ENCODE data around the gene BCKDHB. TPM values are rescaled to one million over a fixed set of nuclear protein-coding genes. Genes with fewer than 3 reads are reported as not detected.

BCKDHB gene
- total RNA-seq, 1 donor from 2014 or later: 35.6 TPM

DNA sequence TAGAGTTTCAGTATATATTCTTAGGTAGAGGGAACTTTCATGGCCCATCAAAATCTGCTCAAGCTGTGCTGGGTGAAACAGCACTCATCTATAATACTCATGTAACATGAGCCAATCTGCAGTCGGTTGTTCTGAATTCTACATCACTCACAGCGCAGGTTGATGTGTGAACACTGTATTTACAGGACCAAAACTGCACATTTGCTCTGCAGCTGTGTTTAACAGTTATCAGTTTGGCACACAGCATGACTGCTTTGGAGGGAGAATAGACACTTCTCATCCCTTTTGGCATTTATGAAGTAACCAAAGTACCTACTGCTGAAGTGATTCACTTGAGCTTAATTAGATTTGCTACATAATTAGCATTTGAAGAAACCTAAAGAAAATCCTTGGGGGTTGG is 225.1 kb downstream of the BCKDHB start:
- no peak for DNase-seq (ENCODE audit: low spot score)

DNA sequence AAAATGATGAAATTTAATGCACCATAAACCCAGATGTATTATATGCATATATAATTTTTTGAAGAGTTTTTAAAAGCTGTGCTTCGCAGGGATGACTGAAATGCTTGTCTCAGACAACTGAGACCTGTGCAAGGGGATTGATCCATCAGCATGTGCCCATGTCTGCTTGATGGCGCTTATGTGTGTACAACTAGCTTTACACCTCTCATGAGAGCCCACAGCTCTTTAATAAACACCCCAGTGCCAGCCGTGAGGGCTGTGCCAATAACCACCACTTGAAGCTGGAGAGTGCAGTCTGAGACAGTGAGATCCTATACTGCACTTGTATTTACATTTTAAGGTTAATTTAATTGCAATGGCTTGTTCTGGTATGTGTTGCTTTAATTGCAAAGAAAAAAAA is 225.5 kb downstream of the BCKDHB start:
- no peak for DNase-seq (ENCODE audit: low spot score)

DNA sequence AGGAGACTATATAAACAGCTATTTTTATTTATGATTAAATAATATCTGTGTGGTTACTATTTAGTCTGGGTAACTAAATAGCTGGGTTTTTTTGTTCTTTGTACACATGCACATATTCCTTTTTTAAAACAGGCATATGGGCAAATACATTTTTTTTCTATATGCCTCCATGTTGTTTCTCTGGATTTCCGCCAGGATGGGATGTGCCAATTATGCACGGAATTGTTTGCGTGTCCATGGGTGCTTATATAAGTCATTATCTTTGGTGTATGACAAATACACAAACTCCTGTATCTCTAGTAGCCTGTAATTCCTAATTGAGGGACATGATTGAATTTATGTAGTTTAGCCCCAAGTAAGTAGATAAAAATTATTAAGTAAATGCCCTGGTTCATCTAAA is 226.9 kb downstream of the BCKDHB start:
- DNase-seq (ENCODE audit: low spot score): no peak

DNA sequence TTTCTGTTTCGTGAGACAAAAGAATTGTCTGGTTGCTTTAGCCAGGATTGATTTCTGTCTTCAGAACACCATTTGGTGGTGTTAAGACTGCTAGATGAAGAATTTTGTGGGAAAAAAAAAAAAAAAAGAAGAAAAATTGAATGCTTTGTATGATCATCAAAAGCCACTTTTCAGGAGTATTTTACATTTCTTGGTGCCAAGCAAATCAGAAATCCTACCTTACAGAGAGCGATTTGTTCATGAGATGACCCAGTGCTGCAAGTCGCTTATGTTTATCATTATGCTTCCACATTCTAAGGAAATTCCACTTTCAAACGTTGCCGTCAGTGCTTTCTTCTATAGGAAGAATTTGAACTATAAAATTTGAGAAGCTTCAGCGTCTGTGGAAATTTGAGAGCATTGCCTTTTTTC is 228.7 kb downstream of the BCKDHB start:
- DNase-seq (ENCODE audit: low spot score): no peak

DNA sequence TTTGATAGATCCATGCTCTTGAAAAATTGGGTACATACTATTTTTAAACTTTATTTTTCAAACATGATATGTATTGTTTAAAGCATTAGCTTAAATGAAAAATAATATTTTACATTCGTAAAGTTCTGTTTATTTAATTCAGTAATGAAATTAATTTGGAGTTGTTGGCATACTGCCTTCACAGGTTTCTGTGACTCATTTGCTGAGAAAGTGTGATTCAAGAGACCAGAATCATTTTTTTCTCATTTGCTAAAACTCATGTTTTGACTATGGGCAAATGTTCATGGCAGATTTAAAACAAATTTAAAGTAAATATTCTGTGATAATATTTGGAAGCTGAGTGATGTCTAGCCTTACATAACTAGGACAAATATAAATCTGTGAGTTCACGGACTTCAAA is 230.4 kb downstream of the BCKDHB start:
- no peak for DNase-seq (ENCODE audit: low spot score)

DNA sequence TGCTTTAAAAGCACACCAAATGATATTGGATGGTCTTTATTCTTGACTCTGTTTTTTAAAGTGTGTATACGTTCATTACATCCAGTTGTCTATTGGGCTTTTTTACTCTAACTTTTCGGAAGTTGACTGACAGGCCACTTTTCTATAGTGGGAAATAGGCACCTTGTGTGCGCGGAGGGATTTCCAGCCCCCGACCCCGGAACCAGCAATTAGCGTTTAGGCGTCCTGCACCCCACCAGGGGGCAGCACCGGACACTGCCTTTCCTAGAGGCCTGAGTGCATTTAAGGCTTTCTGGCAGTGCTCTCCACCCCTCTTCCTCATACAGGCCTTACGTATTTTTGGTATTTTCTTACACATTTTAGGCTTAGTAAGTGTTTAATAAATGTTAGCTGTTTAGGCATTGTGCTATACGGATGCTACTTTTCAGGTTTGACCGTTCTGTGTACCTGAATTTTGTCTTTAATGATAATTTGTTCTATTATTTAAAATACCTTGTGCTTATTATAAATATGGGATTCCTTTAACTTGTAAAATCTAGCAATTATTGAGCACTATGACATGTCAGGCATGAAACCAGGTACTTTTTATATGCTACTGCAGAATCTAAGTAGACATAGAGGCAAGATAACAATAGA is 231.8 kb downstream of the BCKDHB start:
- DNase-seq (ENCODE audit: low spot score): no peak

DNA sequence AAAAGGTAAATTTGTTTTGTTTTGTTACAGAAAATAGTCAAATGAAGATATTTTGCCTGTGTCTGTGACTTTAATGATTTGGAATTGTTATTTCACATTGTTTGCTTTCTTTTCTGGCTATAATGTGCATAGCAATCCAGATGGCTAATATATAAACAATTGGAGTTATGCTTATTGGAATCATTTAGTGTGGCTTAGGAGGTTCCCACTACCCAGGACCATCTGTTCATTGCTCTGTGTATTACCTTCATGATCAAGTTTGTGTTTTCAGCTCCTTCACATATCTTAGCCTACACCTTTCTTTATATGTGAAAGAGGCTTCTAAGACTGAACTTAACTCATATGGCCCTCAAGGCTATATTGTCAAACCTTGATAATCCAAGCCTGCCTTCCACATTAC is 232.9 kb downstream of the BCKDHB start:
- DNase-seq (ENCODE audit: low spot score): no peak

DNA sequence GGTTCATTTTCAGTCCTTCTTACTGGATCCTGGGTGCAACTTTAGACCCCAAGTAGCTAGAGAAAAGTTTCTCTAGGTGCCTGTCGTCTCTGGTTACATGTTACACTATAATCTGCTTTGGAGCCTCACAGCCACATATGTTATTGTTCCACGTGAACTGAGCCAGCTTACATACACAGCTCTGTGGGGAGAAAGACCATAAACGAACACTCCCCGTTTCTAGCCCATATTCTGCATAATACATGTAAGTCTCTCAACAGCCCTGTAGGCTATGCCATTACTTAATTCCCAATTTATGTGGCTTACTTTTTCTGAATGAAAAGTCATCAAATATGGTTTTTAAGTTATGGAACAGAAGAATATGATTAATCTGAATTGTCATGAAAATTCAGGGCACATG is 233.8 kb downstream of the BCKDHB start:
- no peak for DNase-seq (ENCODE audit: low spot score)

DNA sequence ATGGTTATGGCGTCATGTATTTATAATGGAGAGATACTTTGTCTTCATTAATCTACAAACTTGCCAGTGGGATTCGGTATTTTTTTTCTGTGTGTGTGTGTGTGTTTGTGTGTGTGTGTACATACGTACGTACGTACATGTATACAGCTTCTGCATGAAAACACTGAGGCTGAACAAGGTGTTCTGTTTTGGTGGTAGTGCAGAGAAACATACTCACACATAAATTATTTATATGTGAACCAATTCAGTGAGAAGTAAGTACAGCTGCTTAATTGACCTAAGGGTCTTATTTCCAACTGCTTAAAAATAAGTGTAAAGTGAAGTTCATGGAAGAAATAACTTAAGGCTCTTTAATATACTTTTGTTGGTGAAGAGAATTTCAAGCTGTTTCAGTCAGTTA is 234.2 kb downstream of the BCKDHB start:
- no peak for DNase-seq (ENCODE audit: low spot score)

DNA sequence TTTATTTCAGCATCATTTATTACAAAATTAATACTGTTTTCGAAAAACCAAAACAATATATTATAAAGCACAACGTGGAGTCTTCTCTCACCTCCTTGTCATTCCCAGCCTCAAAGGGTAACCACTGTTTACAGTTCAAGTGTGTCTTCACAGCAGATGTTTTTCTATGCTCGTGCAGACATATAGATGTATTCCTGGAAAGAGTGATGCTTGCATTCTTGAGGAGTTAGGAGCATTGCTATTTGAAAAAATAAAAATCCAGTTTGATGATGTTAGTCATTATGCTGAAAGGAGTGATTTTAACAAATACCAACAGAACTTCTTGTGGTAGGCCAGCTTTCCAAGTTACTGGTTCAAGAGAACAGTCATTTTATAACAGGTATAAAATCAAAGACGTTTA is 234.9 kb downstream of the BCKDHB start:
- DNase-seq (ENCODE audit: low spot score): no peak

DNA sequence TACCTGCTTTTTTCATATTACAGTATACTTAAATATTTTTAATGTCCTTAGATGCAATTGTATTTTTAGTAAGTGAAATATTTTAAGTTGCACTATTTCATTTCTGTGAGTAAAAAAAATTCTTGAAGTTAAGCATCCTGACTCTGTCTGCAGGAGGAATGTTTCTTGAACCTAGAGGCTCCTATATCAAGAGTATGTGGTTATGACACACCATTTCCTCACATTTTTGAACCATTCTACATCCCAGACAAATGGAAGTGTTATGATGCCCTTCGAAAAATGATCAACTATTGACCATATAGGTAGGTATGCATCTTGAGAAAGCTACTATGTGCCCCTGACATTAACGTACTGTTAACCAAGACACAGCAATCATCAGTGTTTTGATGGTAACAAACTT is 237.0 kb downstream of the BCKDHB start:
- DNase-seq (ENCODE audit: low spot score): no peak

DNA sequence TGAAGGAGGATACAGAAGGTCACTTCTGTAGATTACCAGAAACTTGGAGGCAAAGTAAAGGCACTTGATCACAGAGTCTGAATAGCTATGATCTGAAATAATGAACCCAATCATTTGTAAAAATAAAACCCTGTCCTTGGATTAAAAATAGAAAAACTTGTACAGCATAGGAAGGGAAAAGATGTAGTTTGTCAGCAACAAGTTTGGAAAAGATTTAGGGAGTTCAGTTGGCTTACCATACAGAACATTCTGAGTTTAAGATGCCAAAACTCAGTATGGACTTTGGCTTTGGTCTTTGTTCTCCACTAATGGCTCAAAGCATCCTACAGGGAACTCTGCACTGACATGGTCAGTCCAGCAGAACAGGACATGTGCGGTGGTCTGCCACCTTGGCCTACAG is 240.6 kb downstream of the BCKDHB start:
- DNase-seq (ENCODE audit: low spot score): no peak

DNA sequence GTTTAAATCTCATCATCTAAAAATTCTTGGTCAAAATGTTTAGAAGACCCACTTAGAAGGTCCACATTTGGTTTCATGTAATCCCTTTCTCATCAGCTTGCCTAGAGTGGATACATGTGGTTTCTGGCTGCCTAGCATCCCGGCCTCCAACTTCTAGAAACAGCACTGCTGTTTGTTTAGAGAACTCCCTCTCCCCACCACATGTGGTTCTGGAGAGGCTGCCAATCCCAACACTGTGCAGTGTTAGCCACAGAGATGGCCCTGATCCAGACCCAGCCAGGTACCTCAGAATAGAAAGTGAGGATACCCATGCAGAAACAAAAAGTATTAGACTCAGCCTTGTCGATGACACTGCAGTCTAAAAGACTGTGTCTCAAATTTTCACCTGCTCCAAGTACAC is 241.8 kb downstream of the BCKDHB start:
- no peak for DNase-seq (ENCODE audit: low spot score)

DNA sequence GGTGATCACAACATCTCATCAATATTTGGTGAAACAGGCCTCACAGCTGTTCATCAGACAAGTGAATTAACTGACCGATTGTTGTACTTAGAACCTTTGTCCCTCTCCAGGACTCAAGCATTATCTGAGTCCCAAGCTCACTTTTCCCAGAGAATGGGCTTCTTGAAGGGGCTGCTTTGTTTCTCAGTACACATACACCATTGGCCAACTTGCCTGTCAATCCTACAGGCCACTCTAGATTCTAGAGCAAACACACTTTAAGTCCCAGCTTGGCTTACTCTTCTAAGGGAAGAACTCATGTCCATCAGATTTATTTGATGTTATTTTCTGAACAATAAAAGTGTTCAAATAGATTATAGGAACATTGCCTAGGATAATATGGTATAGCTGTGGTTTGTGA is 249.5 kb downstream of the BCKDHB start:
- no peak for DNase-seq (ENCODE audit: low spot score)

DNA sequence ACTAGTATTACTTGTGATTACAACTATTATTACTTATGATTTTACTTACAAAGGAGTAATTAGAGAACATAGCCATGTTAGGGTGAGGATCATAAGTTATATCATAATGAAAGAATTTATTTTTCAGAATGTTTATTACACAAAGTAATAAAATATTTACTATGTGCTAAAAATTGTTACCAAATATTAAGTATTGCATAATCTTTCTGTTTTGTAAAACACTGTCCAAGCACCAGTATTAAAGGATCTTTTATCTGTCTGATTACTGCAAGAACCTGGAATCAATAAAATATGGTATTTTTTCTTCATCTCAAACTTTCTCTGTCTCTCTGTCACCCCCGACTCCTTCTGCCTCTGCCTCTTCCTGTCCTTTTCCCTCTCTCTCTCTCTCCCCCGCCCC is 250.1 kb downstream of the BCKDHB start:
- no peak for DNase-seq (ENCODE audit: low spot score)

DNA sequence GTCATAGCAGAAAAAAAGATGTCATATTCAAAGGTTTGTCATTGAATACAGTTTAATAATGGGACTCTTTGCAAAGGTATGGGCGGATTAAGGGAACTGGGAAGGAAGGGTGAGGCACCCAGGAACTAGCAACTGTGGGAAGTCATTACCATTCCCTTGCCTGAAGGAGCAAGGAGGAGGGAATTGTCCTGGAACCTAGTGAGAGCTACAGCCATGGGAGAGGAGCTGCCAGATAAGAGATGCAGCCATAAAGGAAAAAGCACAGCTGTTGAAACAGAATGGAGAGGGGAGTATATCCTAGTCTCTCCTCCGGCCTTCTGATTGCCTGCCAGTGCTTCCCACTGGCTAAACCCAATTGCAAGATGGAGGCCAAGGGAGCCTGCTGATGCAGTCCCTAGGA is 250.6 kb downstream of the BCKDHB start:
- DNase-seq (ENCODE audit: low spot score): no peak

DNA sequence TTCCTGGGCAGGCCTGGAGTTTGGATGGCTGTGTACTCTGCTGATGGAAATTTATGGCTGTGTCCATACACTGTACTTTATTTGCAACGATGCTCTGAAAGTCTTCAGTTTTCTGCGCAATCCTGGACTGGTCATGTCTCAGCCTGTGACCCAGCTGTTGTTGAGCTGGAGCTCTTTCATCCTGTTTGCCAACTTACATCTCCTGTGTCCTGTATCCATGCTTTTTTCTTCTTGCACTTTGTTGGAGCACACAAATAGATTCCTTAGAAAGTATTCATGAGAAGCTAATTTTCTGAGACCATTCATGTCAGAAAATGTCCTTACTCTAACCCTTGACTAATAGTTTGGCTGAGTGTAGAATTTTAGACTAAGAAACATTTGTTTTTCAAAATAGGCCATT is 251.2 kb downstream of the BCKDHB start:
- no peak for DNase-seq (ENCODE audit: low spot score)

DNA sequence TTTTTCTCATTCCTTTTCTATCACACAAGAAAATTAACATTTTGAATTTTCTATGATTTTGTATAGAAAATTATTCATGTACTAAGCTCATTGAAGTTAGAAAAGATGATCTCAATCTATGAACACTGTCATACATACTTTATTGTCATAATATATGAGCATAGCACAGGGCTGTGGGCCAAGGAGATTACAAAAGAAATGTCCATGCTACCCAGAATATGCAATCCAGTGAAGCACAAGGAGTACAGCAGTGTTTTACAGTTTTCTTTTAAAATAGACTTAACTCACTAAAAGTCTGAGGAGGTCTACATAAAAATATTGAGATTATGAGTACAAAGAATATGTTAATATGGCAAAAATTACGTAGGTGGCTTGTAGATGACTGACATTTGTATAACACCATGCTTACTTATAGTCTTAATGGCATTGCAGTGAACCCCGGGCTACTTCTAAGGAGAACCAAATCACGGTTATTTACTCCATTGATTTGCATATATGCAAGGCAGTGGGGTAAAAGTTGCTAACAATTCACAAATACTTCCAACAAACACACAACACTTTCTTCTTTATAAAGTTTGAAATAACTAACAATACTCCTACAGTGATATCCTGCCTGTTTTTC is 257.1 kb downstream of the BCKDHB start:
- DNase-seq (ENCODE audit: low spot score): no peak

DNA sequence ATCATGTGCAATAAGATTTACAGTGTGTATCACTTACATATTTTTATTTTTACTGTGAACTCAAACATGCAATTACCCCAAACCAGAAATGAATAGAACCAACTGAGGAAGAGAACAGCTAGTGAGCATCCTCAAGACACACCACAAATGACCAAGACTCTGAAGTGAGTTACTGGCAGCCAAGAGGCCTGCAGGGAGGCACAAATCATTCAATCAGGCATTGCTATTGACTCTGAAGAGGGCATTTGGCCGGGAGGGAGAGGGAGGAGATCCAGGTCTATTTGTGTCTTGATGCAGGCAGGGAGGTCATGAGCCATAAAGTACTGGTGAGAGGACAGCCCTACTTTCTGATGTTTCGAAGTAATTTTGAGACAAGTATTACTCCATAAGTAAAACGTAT is 257.7 kb downstream of the BCKDHB start:
- no peak for DNase-seq (ENCODE audit: low spot score)

DNA sequence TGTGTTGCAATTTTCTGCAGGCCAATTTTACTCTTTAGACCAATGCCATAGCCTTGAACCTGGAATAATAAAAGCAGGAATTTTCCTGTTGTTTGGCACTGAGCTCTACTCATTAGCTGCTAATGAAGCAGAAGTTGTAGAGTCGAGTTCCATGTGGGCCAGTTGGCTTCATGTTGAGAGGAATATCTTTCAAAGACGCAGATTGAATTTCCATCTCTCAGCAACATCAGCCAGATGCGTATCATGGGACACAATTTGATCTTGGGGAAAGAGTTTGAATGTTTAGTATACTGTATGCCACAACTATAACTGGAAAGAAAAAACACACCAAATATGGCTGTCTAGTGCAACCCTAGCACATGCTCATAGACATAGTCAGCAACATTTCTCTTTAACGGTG is 259.6 kb downstream of the BCKDHB start:
- no peak for DNase-seq (ENCODE audit: low spot score)

DNA sequence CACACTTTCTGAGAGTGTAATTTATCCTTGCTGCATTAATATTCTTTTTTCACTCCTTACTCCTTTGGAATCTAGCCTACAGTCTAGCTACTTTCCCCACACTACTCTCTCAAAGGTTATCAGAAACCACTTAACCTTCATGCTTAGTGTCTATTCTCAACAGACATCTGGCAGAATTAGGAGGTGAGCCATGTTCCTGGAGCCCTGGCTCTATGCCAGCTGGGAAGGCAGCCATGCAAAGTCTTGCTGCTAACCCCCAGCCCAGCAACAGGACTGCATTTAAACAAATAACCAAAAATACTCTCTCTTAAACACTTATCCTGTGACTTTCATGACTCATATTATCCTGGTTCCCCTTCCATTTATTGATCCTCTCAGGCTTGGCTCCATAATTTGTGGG is 260.2 kb downstream of the BCKDHB start:
- no peak for DNase-seq (ENCODE audit: low spot score)

DNA sequence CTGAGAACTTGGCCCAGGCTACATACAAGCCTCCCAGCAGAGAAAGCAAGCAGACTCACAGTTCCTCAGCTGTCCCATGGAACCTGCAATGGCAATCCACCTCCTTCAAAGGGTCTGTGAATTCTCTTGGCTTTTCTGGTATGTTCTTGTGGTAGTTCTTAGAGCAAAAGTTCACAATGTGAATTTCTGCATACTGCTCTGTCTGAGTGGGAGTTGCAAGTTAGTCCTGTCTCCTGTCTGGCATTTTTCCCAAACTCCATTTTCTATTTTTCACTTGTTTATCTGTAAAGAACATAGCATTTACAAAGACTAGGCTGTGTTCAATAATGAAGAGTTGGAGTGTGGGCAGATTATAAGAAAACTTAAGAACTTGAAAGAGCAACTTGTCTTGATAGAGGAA is 269.9 kb downstream of the BCKDHB start:
- DNase-seq (ENCODE audit: low spot score): no peak

DNA sequence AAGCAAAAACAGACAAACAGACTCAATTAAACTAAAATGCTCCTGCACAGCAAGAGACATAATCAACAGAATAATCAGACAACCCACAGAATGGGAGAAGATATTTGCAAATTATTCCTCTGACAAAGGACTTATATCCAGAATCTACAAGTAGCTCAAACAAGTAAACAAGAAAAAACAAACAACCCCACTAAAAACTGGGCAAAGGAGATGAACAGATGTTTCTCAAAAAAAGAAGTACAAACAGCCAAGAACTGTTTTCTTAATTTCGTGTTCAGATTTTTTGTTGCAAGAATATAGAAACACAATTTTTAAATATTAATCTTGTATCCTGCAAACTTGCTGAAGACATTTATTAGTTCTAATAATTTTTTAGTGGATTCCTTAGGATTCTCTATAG is 274.1 kb downstream of the BCKDHB start:
- no peak for DNase-seq (ENCODE audit: low spot score)

DNA sequence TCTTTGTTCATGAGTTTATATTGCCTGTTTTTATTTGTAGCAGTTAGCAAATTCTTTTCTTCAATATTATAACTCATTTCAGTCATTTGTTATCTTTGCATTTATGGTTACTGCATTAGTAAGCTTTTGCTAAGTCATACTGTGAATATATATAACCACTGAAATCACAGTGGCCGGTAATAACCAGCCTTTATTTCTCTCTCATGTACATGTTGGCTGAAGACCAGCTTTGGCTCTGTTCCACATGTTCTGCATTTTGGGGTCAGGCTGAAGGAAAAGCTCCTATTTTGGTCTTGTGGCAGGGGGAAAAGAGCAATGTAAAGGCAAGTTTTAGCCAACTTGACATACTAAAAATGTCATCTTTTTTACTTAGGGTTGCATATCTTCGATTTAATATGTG is 276.3 kb downstream of the BCKDHB start:
- DNase-seq (ENCODE audit: low spot score): no peak
